HTR-8/SVneo (cell line): ENCODE measurements around the gene TMEM116.

Experiments
- DNase-seq: peaks from one replicate; pipeline ENCODE4 v3.0.0; 2011; ENCODE audit warnings: low spot score, mixed read lengths; ENCODE audit not compliant: insufficient read length
- FAIRE-seq: peaks from 2 replicates; lab custom pipeline; 2011; peaks lifted over from hg19 to GRCh38; lab: Jason Lieb, UNC

TMEM116 gene

DNA sequence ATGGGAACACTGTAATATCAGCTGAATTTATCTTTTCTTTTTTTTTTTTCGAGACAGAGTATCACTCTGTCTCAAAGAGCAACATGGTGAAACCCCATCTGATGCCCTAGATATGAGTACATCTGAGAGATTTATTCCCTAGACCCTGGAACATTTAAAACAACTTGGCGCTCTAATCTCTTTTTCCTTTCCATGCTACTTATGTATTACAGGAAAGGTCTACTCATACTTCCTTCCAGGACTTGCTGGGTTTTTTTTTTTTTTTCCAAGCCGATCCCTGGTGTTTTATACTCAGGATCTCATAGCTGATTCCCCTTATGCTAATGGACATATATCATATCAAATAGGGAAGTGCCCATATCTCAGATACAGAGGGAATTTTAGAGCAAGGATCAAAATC lies 87.8 kb downstream of the TMEM116 start:
- no peak for FAIRE-seq
- no peak for DNase-seq

DNA sequence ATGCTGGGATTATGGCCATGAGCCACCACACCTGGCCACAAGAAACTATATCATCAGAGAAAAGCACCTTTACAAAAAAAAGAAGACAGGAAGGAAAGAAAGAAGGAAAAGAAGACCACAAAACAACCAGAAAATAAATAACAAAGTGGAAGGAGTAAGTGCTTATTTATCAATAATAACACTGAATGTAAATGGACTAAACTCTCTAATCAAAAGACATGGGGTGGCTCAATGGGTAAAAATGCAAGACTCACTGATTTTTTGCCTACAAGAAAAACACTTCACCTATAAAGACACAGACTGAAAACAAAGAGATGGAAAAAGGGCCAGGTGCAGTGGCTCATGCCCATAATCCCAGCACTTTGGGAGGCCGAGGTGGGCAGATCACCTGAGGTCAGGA lies 105.2 kb downstream of the TMEM116 start:
- DNase-seq, result no peak
- FAIRE-seq, result no peak

DNA sequence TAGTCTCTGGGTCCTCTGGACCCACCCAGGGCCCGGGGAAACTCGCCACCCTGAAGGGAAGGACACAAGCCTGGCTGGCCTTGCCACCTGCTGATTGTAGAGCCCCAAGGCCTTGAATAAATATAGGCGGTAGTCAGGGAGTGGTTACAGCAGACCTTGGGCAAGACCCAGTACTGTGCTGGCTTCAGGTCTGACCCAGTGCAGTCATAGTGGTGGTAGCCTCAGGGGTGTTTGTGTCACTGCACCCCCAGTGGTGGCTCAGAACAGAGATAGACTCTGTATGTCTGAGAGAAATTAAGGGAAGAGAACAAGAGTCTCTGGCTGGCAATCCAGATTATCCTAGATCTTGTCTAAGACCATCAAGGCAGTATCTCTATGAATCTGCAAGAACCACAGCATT lies 107.5 kb downstream of the TMEM116 start:
- FAIRE-seq (no peak), DNase-seq (no peak)

DNA sequence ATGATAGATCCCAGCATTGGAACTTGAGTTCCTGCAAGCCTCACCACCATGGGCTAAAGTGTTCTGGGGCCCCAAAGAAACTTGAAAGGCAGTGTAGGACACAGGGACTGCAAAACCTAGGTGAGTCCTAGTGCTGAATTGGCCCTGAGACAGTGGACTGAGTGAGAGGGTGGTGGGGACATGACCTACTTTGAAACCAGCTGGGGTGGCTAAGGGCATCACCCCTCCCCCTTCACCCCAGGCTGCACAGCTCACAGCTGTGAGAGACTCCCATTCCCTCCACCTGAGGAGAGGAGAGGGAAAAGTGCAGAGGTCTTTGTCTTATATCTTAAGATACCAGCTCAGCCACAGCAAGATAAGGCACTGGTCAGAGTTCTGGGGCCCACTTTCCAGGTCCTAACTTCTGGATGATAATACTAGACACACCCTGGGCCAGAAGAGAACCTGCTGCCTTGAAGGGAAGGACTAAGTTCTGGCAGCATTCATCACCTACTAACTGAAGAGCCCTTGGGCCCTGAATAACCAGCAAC lies 108.5 kb downstream of the TMEM116 start:
- FAIRE-seq (no peak), DNase-seq (no peak)

- DNase-seq (no peak), FAIRE-seq (no peak)
Measured at GRCh38 chr12:111901182-111901581, 111.8 kb downstream of the TMEM116 start.

DNA sequence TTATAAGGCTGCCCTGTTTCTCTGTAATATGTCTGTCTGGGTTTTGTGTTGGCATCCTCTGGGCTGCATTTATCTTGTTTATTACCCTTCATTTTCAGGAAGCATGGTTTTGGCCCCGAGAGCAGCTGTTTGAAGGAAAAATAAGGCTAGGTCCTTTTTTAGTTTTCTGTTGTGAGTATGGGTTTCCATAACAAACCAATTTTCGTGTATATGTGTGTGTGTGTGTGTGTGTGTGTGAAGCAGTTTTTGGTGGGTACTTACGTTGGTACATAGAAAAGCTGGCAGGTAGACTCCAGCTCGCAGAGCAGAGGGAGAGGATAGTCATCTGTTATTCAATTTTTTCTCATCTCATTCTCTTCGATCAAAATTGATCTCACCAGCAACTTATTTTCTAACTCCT lies 118.4 kb downstream of the TMEM116 start:
- FAIRE-seq (no peak), DNase-seq (no peak)

- no peak for DNase-seq
- no peak for FAIRE-seq
Measured at GRCh38 chr12:111893287-111893686, 119.7 kb downstream of the TMEM116 start.

- FAIRE-seq (no peak), DNase-seq (no peak)
Measured at GRCh38 chr12:111887926-111888745, 124.8 kb downstream of the TMEM116 start.

GRCh38 chr12:111886662-111887545 lies 126.1 kb downstream of the TMEM116 start:
- DNase-seq (no peak), FAIRE-seq (no peak)

DNA sequence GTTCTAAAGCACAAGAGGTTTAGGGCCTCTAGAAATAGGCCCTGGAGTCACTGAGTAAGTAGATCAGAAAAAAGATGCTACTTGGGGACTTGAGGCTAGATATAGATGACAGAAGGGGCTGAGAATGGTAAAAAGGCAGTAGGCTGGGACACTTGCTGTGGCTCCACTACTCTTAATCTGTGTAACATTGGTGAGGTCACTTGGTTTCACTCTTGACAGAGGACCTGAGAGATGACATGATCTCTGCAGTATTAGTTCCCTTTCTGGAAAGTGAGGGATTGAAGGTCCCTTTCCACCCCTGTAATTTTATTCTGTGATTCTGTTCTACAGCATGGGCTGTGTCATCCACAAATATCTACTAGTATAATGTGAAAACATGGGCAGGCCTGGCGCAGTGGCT lies 131.2 kb downstream of the TMEM116 start:
- FAIRE-seq (no peak), DNase-seq (no peak)
